ENCODE measurements around the gene IL4R. TPM values are rescaled to one million over a fixed set of nuclear protein-coding genes. Genes with fewer than 3 reads are reported as not detected.

IL4R gene
- total and polyA plus RNA-seq, 2 of the 8 experiments (the other 6 are each of a cell fraction or from before 2014, with no cell fraction given), result 29.1 to 29.4 TPM

DNA sequence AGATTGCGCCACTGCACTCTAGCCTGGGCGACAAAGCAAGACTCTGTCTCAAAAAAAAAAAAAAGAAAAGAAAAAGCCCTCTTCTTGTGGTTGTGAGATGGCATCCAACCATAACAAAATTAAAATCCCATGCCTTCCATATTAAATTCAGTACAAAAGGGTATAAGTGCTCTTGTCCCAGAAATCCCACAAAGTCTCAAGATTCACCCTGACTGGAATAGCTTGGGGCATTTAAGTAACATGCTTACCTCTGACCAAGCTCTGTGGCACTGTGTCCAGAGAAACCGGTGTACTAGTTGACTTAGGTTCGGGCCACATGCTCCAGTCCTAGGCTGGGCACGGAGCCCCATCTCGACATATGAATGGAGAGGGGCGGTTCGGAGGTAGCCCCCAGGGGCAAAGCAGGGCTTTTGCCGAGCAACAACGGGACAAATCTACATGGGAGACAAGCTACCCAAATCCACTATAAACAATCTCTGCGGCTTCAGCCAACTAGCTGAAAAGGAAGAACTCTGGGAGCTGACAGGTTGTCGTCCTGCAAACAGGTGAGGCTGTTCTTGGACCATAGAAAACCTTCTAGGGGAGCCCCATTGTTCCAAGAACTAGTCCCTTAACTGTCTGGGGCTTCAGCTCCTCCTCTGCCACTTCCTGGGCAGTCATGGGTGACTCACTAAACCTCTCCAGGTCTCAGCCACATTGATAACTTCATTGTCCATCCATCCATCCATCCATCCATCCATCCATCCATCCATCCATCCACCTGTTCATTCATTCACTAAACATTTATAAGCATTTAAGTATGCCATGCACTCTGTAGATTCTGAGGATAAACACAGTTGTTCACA lies 10.3 kb upstream of the IL4R start (continued):
- TF ChIP-seq BCL11A (IDR thresholded peaks at IDR 0.05; ENCODE audit: low read depth in 2 of 2, low read length in 2 of 2) (no peak), CBX8 (IDR thresholded peaks at IDR 0.05; ENCODE audit: borderline replicate concordance, low read depth, low read length) (no peak), RFX5 (IDR thresholded peaks at IDR 0.05; ENCODE audit: borderline replicate concordance, low read depth, low read length) (no peak), FOSL1 (IDR thresholded peaks at IDR 0.05; ENCODE audit: insufficient read depth, low read depth, low read length) (no peak), SP1 (IDR thresholded peaks at IDR 0.05; ENCODE audit: low read depth, low read length) (no peak), SRF (IDR thresholded peaks at IDR 0.05; ENCODE audit: low read depth, low read length) (no peak)

Data from H1 (cell line).